Keratinocyte (primary cell): ENCODE measurements around the gene MACF1. TPM values are rescaled to one million over a fixed set of nuclear protein-coding genes. Genes with fewer than 3 reads are reported as not detected.

Experiments
- DNase-seq: peaks from one replicate; pipeline ENCODE4 v3.0.0-alpha.2; 2011; ENCODE audit warnings: low read depth, missing footprints, low spot score
- FAIRE-seq: peaks from 2 replicates; lab custom pipeline; 2011; peaks lifted over from hg19 to GRCh38; lab: Jason Lieb, UNC
- H2AFZ ChIP-seq: 2 replicates; pipeline ENCODE4 v1.6.0; 2012; ENCODE audit warnings: low read length, control low read depth, inconsistent platforms; ENCODE audit not compliant: control insufficient read depth
- H3K27ac ChIP-seq: 2 replicates; pipeline ENCODE4 v1.5.1; 2011; ENCODE audit warnings: low read length; ENCODE audit not compliant: control insufficient read depth, insufficient read depth
- H3K27me3 ChIP-seq: 3 replicates; pipeline ENCODE4 v1.6.0; 2011; ENCODE audit warnings: low read length; ENCODE audit not compliant: control insufficient read depth, insufficient read depth; ENCODE audit errors: extremely low read depth
- H3K36me3 ChIP-seq, 2 experiments: 2 replicates in 1 of 2; 3 replicates in 1 of 2; pipeline ENCODE4 v1.5.1; 2011; ENCODE audit warnings: low read length in 2 of 2, mild to moderate bottlenecking in 1 of 2; ENCODE audit not compliant: control insufficient read depth in 2 of 2, insufficient read depth in 2 of 2; ENCODE audit errors: extremely low read depth in 1 of 2
- H3K4me1 ChIP-seq: 3 replicates; pipeline ENCODE4 v1.5.1; 2011; ENCODE audit warnings: low read length; ENCODE audit not compliant: control insufficient read depth, insufficient read depth; ENCODE audit errors: extremely low read depth
- H3K4me2 ChIP-seq: 3 replicates; pipeline ENCODE4 v1.6.0; 2011; ENCODE audit warnings: low read depth, low read length; ENCODE audit not compliant: control insufficient read depth, insufficient read depth; ENCODE audit errors: extremely low read depth
- H3K4me3 ChIP-seq, 3 experiments: fragments of 200-600 bp in 1 of 3; sonication (generic) in 1 of 3; 2 replicates in 2 of 3; 3 replicates in 1 of 3; pipeline ENCODE4 v1.5.1; 2011 to 2016; ENCODE audit warnings: low read length in 3 of 3, mild to moderate bottlenecking in 3 of 3, control low read depth in 2 of 3, inconsistent platforms in 1 of 3, low read depth in 1 of 3, mixed read lengths in 1 of 3, mixed run types in 1 of 3, moderate library complexity in 1 of 3; ENCODE audit not compliant: control insufficient read depth in 2 of 3, insufficient read depth in 2 of 3; ENCODE audit errors: extremely low read depth in 1 of 3
- H3K79me2 ChIP-seq: 2 replicates; pipeline ENCODE4 v1.6.0; 2012; ENCODE audit warnings: low read length; ENCODE audit not compliant: control insufficient read depth, insufficient read depth
- H3K9ac ChIP-seq: 3 replicates; pipeline ENCODE4 v1.6.0; 2011; ENCODE audit warnings: low read length; ENCODE audit not compliant: control insufficient read depth, insufficient read depth; ENCODE audit errors: extremely low read depth
- H3K9me1 ChIP-seq: 3 replicates; pipeline ENCODE4 v1.6.0; 2011; ENCODE audit warnings: low read length; ENCODE audit not compliant: control insufficient read depth, insufficient read depth; ENCODE audit errors: extremely low read depth
- H3K9me3 ChIP-seq: 2 replicates; pipeline ENCODE4 v1.5.1; 2012; ENCODE audit warnings: low read depth, low read length; ENCODE audit not compliant: control insufficient read depth
- H4K20me1 ChIP-seq: 3 replicates; pipeline ENCODE4 v1.6.0; 2011; ENCODE audit warnings: low read length; ENCODE audit not compliant: control insufficient read depth, insufficient read depth; ENCODE audit errors: extremely low read depth
- EZH2 ChIP-seq: IDR thresholded peaks from one replicate; pipeline ENCODE4 v1.6.1; 2012; ENCODE audit warnings: inconsistent platforms, mild to moderate bottlenecking, low read length, moderate library complexity
- dilution Hi-C: fragments of 300-500 bp; cut with MboI; formaldehyde crosslinking; loops from one replicate; pipeline ENCODE4 v1.7.0; 2020; ENCODE audit warnings: low sequenced_read_pairs; ENCODE audit not compliant: extremely low pct_ligation_motif_present
- polyA plus RNA-seq, 5 experiments: library from polyadenylated mRNA; depleted of rRNA in 3 of 5; stranded (reverse) in 3 of 5; stranded (forward) in 1 of 5; unstranded in 1 of 5; fragments of >200 nt; gene quantifications; 1 replicate in 1 of 5; 2 replicates in 3 of 5; 3 replicates in 1 of 5; pipeline versions ENCODE4 v1.2.1 to v1.2.3, GENCODE V29; 2011 to 2012; ENCODE audit warnings: missing spikeins in 2 of 5, low read depth in 1 of 5, low replicate concordance in 1 of 5
- TF ChIP-seq, protein P1 (sequence below), 3 experiments: IDR thresholded peaks in 1 of 3; conservative IDR thresholded peaks in 1 of 3; optimal IDR thresholded peaks in 1 of 3; 2 replicates in 2 of 3; 3 replicates in 1 of 3; pipeline versions ENCODE3 to v1.5.1; 2011; ENCODE audit warnings: low read length in 3 of 3, mild to moderate bottlenecking in 3 of 3, moderate library complexity in 2 of 3, control low read depth in 1 of 3, inconsistent platforms in 1 of 3; ENCODE audit not compliant: insufficient read depth in 2 of 3; ENCODE audit errors: extremely low read depth in 1 of 3

The MACF1 gene
- polyA plus RNA-seq, 1 donor (not counting 4 experiments of a cell fraction or from before 2014, with no cell fraction given) = 111 TPM

- no peak overlapping the region for H2AFZ ChIP-seq
- TF ChIP-seq EZH2 = no peak
- TF ChIP-seq, protein P1, sequence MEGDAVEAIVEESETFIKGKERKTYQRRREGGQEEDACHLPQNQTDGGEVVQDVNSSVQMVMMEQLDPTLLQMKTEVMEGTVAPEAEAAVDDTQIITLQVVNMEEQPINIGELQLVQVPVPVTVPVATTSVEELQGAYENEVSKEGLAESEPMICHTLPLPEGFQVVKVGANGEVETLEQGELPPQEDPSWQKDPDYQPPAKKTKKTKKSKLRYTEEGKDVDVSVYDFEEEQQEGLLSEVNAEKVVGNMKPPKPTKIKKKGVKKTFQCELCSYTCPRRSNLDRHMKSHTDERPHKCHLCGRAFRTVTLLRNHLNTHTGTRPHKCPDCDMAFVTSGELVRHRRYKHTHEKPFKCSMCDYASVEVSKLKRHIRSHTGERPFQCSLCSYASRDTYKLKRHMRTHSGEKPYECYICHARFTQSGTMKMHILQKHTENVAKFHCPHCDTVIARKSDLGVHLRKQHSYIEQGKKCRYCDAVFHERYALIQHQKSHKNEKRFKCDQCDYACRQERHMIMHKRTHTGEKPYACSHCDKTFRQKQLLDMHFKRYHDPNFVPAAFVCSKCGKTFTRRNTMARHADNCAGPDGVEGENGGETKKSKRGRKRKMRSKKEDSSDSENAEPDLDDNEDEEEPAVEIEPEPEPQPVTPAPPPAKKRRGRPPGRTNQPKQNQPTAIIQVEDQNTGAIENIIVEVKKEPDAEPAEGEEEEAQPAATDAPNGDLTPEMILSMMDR (optimal IDR thresholded peaks at IDR 0.05 in 1 of 3, IDR thresholded peaks at IDR 0.05 in 1 of 3, conservative IDR thresholded peaks at IDR 0.05 in 1 of 3; ENCODE audit: extremely low read depth in 1 of 3, insufficient read depth in 2 of 3, low read length in 3 of 3) = no peak
Measured at GRCh38 chr1:39238476-39238875, 34.0 kb downstream of the MACF1 start.

DNA sequence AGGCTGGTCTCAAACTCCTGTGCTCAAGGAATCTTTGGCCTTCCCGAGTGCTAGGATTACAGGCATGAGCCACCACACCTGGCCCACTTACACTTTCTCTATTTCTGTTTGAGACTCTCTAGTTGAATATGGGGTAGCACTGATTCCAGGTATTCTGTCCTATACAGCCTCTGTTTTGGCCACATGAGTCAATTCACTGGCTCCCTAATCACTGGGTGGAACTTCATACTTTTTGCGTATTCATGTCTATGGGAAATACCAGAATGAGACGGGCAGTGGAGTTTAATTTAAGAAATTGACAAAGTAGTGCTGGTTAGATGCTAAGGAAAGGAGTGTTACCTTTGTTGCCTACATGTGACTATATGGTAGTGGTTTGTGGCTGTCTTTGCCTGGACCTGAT lies 35.5 kb downstream of the MACF1 start:
- Histone ChIP-seq H3K79me2 (peaks cover 72% of the 10 kb centered on the region), H3K4me2 (no peak overlapping the region), H4K20me1 (peaks cover 6% of the 10 kb centered on the region)

More at GRCh38 chr1:39238476-39238875, 34.0 kb downstream of the MACF1 start:
- DNase-seq = no peak
- dilution Hi-C loops = no loop called here
- no peak overlapping the region for H3K27ac ChIP-seq
- peaks cover 5% of the 10 kb centered on the region for H3K4me1 ChIP-seq
- H3K9me1 ChIP-seq = peaks cover 3% of the 10 kb centered on the region
- H3K36me3 ChIP-seq = peaks cover 8 to 14% of the 10 kb centered on the region in 2 experiments
- peaks cover 6% of the 10 kb centered on the region for H4K20me1 ChIP-seq
- H3K9ac ChIP-seq = no peak overlapping the region
- H3K4me2 ChIP-seq = no peak overlapping the region
- no peaks in the 10 kb centered on the region for H3K9me3 ChIP-seq
- peaks cover 63% of the 10 kb centered on the region for H3K79me2 ChIP-seq
- no peak overlapping the region for H3K4me3 ChIP-seq
- H3K27me3 ChIP-seq = no peaks in the 10 kb centered on the region
- no peak for FAIRE-seq

More for the DNA sequence above, 35.5 kb downstream of the MACF1 start:
- DNase-seq (no peak), FAIRE-seq (no peak)
- TF ChIP-seq EZH2 = no peak
- TF ChIP-seq, protein P1 (optimal IDR thresholded peaks at IDR 0.05 in 1 of 3, IDR thresholded peaks at IDR 0.05 in 1 of 3, conservative IDR thresholded peaks at IDR 0.05 in 1 of 3; ENCODE audit: extremely low read depth in 1 of 3, insufficient read depth in 2 of 3, low read length in 3 of 3) = no peak
- H3K9ac ChIP-seq = no peak overlapping the region
- peaks cover 5% of the 10 kb centered on the region for H3K4me1 ChIP-seq
- H3K27ac ChIP-seq = no peak overlapping the region
- peaks cover 8 to 14% of the 10 kb centered on the region in 2 experiments for H3K36me3 ChIP-seq
- no peaks in the 10 kb centered on the region for H3K27me3 ChIP-seq
- peaks cover 3% of the 10 kb centered on the region for H3K9me1 ChIP-seq
- dilution Hi-C loops = no loop called here
- H3K4me3 ChIP-seq = no peak overlapping the region
- H3K9me3 ChIP-seq = no peaks in the 10 kb centered on the region
- no peak overlapping the region for H2AFZ ChIP-seq
